ENCODE data around the gene ATP2B3.

Gene ATP2B3

DNA sequence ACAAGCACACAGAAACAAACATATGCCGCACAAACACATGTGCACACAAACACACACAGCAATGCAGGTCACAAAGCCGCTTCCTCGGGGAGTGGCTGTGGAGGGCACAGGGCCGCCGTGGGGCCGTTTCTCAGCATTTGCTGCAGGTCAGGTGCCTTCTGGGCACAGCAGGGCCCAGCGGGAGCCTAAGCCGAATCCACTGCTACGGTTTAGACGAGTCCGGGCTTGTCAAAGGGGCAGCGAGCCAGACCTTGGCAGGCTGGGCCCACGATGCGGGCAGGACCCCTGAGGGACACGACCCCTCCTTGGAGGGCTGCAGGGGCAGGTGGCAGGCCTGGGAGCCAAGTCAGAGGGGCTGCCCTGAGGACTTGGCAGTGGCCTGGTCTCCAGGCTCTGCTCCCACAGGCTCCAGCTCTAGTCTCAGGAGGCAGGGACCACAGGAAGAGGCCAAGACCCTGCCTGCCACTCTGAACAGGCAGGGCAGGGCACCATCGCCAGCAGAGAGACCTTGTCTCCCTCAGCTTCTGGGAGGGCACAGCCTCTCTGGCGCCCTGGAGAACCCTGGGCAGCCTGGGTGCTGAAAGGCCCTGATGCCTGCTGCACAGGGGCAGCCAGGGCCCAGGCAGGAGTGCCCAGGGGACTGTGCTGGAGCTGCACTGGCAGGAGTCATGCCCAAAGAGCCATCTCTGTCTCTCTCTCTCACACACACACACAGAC, 5.5 kb upstream of the ATP2B3 start:
- no peak for DNase-seq

DNA sequence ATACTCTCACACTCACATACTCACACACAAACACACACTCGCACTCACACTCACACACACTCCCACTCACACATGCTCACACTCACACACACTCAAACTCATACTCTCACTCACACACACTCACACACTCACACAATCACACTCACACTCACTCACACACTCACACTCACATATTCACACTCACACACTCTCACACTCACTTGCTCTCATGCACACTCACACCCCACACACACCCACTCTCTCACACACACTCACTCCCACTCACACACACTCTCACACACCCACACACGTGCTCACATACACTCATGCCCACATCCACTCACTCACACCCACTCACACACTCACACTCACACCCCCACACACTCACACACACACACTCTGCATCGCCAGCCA, 4.9 kb upstream of the ATP2B3 start:
- no peak for DNase-seq

DNA sequence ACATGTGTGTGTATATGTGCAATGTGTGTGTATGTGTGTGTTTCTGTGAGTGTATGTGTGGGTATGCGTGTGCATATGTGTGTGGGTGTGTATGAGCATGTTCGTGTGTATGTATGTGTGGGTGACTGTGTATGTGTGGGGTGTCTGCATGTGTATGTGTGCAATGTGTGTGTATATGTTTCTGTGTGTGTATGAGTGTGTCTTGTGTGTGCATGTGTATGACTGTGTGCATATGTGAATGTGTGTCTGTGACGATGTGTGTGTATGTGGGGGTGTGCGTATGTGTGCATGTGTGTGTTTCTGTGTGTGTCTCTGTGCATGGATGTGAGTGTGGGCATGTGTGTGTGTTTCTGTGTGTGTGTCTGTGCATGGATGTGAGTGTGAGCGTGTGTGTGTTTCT, 4.2 kb upstream of the ATP2B3 start:
- no peak for DNase-seq

DNA sequence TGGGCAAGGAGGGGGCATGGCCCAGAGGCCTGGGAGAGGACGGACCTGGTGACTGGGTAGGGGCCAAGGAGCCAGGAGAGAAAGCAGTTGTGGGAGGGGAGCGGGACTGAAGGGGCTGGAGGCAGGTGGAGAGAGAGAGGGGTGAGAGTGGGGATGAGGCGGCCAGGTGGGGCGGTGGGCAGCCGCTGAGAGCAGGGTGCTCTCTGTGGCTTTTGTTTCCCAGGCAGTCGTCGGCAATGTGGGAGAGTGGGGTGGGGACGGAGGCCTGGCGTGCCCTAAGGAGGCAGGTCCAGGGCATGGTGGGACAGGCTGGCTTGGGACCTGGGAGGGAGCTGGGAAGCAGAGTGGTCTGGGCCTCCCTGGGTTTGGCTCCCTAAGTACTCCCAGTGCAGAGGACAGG, 3.2 kb upstream of the ATP2B3 start:
- DNase-seq = no peak

DNA sequence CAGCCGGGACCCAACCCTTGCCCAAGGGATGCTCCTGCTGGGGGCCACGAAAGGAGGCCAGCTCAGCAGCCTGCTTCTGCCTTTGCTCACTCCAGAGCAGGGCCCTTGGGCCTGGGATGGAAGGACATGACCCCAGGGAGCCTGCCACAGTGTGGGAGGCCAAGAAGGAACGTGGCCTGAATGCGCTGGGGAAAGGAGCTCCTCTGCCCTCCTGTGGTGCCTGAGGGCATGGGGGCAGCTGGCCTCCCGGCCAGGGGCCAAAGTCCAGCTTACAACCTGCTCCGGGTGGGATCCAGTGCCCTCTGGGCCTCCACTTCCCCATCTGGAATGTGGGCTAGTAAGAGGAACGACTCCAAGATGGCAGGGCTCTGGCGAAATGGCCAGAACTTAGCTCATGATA, 2.0 kb upstream of the ATP2B3 start:
- DNase-seq = no peak

DNA sequence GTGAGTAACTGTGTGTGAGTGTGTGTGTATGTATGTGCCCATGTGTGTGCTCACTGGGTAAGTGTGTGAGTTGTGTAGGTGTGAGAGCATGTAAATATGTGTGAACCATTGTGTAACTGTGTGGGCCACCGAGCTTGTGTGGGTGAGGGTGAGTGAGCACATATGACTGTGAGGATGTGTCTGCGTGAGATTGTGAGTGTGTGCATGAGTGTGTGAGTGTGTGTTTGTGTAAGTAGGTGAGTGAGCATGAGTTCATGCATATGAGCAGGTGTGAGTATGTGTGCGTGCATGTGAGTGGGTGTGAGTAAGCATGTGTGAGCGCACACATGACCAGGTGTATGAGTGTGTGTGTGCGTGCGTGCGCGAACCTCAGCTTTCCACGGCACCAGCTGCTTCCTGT, 1.4 kb upstream of the ATP2B3 start:
- DNase-seq = no peak

DNA sequence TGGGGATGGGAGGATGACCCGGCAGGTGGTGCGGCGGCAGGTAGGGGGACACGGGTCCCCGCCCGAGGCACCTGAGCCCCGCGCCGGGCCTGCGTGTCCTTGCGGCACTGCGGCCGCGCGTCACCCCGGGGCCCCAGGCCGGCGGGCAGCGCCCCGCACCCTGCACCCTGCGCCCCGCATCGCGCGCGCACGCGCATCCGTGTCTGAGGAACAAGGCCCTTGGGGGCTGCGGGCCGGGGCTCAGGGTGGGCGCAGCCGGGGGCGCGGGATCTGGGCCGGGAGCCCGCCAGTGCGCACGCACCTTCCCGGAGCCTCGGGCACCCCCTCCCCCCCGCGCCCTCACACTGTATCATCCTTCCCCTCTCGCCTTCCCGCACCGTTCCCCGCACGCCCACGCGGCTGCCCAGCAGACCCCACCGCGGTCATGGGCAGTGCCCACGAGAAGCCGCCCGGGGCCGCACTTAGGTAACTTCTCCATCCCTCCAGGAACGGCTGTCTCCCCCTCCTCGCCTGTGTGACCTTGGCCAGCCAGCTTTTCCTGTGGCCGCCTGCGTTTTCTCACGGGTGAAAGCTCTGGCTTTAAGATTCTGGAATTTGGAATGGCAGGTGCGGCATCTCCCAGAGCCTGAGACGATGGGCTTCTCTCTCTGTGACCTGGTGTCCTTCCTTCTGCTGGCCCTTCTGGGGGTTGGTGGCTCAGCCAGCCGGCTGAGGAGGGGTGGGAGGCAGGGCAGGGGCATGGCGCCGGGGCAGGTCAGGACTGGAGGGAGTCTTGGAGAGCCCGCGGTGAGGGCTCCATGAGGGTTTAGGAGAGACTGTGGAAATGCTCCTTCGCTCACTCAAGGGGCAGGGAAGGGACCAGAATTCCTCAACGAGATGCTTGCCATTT, 748 bp downstream of the ATP2B3 start:
- DNase-seq = no peak

DNA sequence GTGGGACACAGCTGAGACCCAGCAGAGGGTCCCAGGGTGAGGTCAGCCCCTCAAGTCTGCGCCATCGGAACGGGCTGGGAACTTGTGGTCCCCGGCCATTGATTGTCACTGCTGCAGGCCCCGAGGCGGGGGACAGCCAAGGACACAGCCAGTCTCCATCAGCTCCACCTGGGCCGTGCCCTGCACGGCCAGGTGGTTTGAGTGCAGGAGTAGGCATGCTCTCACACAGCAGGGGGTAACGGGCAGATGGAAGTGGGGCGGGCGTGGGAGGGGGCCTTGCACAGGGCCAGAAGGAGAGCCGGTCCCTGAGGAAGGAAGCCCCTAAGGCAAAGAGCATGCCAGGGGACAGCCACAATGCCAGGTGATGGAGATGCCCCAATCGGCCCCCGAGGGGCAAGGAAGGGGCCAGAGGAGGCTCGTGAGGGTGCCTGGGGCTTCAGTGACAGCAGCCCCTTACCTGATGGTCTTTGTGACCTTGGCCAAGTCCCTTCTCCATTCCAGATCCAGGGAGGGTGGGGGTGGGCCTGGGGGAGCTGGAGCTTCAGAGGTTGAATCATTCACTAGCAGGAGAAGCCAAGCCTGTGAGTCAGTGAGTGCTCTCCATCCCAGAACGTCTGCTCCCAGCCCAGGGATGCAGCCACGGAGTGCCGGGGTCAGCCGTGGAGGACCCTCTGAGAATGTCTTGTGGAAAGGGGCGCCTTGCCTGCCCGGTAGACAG, 2.3 kb downstream of the ATP2B3 start:
- DNase-seq = no peak

DNA sequence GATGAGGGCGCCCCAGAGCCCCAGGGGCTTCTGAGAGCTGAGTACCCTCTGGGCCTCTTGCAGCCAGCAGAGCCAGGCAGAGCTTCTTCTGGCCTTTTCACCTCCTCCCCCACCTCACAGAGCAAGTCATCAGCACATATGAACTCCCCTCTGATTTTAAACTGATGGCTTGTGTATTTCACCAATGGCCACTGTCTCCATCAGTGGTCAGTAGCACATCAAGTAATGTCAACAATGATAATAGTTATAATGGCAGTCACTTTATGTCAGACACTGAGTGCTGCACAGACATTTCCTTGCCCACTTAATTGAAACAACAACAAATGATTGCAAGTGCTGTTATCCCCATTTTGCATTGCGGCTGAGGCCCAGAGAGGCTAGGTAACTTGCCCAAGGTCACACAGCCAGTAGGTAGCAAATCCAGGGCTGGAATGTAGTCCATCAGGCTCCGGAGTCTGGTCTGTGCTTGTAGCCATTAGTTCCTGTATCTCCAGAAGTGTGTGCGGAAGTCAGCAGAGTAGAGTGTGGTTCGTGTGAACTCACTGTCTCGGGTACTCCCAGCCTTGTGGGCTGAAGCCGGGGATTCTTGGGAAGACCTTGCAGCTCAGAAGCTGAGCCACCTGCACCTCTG, 3.0 kb downstream of the ATP2B3 start:
- DNase-seq = no peak

DNA sequence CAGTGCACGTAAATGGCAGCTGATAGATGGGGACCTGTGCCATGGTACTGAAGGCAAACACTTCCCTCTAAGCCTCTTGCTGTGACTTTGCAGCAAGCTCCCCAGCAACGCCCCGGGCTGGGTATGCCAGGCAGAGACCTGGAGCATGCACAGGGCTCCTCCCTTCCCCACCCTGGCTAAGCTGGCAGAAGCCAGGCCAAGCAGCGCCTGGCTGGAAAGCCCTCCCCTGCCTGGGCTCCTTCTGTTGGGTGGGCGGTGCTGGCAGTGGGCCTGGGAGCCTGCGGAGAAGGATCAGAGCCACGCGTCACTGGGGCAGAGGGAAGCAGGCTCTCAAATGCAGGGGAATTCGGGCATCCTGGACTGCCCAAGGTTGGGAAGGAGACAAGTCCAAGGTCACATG, 3.6 kb downstream of the ATP2B3 start:
- no peak for DNase-seq

DNA sequence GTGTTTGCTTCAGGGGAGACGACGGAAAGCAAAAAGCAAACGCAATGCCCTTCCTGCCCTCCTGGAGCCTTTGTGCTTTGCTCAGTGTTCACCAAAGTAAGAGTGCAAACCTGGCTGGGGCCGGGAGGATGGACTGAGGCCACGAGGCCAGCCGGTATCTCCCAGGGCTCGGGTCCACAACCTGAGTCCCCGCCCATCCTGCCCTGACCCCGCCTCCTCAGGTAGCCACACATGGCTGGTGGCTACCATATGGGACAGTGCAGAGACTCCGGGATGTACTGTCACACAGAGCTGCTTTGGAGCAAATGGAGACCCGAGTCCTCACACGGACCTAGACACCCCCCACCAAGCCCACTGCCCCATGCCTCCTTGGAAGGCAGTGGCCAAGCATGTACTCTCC, 4.8 kb downstream of the ATP2B3 start:
- DNase-seq = no peak

DNA sequence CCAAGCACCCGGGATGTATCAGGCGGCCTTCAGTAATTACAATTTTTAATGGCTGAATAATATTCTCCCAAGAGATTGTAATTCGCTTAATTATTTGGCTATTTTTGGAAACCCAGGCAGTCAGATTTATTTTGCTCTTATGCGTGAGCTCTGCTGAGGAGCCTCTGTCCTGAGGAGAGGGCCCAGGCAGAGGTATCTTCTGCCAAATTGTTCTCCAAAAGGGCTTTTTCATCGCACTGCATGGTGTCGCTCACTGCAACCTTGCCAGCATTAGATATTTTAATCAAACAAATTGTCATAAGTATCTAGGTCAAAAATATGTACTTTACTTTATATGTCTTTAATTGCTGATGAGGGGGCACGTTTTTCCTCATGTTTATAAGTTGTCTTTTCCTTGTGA, 5.8 kb downstream of the ATP2B3 start:
- no peak for DNase-seq

DNA sequence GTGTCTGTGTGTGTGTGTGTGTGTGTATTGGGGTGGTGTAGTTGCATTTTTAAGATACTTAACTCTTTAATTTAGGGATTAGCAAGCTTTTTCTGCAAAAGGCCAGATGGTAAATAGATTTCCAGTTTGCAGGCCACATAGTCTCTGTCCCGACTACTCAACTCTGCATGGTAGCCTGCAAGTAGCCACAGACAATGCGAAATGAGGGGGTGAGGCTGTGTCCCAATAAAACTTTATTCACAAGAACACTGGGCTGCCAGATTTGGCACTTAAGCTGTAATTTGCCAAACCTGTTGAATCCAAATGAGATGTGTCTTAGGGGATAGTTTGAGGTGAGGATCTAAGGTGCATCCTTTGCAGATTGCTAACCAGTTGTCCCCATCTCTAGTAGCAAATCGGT, 6.8 kb downstream of the ATP2B3 start:
- no peak for DNase-seq

DNA sequence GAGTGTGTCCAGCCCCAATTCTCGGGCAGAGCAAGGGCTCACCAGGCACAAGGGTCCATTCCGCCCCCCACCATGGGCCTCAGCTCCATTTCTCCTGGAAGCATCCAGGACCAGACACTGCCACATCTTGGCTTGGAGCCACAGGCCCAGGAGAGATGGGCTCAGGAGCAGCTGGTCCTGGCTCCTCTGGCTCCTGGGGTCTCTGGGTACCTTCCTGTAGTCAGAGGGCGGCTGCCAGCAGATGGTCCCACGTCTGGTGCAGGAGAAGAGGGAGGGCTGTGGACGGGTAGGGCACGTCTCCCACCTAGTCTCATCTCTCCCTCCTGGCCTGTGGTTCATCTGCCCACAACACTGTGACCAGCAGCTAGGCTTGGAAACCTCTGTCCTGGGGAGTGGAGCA, 8.0 kb downstream of the ATP2B3 start:
- no peak for DNase-seq

DNA sequence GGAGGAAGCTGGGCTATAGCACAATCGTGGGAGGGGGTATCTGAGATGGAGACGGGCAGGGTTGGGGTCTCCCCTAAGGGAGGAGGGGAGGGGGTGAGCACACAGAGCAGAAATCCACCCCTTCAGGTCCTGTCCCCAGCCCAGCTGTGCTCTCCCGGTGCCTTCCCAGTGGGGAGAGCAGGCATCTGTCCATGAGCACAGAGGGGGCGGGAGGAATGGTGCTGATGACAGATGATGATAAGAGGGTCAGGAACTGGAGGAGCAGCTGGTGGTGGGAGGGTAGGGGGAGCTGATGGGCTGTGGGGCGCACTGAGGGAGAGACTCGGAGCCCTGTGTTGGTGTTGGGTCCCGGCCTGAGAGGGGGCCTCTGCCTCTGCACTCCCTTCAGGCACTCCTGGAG, 8.6 kb downstream of the ATP2B3 start:
- no peak for DNase-seq

DNA sequence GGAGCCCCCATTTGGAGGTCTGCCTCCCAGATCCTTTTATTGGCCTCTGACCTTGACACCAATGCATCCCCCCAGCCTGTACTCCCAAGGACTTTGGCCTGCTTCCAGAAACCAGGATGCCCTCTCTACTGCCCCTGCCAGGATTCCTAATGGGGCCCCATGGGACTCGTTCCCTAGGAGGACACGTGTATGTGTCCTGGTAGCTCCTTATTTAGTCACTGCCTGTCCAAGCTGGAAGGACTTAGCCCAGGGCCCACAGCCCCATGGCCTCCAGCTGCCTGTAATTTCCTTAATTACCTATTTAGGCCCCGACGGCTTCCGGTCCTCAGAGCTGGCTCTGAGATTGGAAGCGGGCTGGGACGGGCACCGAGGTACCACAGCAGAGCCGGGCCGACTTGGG, 9.4 kb downstream of the ATP2B3 start:
- DNase-seq = no peak

DNA sequence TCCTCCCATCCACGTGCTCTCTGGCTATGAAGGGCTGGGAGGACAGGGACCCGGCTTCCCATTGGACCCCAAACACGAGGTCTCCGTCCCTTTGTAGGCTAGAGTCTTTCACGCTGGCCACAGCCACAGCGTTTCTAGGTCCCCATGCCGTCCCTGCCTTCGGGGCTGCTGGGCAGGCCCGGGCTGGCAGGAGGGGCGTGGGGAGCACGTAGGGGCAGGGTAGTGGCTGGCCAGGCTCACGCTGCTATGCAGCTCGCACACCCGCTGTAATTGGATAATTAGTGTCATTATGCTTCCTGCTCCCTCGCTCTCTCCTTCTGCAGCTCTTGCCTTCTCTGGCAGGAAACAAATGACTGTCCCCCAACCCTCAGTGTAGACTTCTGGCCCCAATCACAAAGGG, 9.8 kb downstream of the ATP2B3 start:
- peak; percentile 60 for DNase-seq

DNA sequence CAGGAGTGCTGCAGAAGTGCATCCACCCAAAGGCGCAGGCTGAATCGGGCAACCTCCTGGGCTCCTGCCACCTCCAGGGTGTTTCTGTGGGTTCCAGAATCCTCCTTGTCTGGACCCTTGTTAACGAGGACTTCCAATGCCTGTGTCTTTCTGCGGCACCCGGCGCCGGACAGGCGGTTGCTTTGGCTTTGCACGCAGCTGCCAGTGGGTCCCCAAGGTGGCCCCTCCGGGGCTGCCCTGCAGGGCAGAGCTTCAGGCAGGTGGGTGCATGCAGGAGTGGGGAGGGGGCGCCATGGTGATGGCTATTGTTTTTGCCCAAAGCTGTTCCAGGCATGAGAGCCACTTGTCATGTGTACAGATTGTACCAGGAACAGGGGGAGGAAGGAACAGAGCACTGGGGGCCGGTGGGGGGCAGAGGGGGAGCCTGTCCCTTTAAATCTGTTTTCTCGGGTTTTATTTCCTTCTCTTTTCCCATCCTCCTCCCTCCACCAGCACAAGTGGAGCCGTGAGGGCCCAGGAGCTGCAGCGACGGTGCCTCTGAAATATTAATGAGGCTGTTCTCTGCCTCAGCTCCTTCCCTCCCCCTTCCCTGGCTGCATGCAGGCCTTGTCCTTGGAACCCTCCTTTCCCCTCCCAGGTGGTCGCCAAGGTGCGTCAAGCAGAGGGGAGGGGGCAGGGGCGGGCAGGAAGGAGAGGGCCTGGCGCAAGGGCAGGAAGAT, 13.1 kb downstream of the ATP2B3 start:
- DNase-seq = no peak

DNA sequence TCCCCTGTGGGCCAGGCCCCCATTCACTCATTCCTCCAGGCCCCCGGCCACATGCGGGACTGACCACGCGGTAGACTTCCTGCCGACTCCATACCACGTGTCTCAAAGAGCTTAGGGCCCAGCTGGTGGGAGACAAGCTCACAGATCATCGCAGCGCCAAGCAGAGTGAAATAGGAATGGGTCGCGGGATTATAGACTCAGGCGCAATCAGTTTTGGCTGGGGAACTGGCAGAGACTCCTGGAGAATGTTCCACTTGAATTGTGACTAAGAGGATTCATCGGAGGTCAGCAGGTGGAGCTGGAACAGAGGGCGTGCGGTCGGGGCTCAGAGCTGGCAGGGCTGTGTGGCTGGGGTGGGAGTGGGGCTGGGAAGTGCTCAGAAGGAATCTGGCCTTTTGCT, 15.6 kb downstream of the ATP2B3 start:
- DNase-seq = no peak

DNA sequence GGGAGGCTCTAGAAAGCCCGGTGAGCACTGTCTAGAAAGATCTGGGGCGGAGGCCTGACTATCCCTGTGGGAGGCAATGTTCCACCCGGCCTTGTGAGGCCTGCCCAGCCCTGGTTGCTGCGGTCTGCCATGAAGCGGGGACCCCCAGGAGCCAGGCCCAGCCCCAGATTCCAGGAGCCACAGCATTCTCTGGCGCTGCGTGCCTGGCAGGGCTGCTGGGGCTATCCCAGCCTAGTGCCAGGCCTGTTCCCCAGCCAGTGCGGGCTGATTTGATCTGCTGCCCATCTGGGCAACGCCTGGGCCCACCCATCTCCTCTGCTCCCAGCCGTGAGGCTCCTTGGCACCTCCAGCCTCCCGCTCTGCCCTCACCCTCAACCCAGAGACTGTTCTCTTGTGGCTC, 19.6 kb downstream of the ATP2B3 start:
- no peak for DNase-seq

DNA sequence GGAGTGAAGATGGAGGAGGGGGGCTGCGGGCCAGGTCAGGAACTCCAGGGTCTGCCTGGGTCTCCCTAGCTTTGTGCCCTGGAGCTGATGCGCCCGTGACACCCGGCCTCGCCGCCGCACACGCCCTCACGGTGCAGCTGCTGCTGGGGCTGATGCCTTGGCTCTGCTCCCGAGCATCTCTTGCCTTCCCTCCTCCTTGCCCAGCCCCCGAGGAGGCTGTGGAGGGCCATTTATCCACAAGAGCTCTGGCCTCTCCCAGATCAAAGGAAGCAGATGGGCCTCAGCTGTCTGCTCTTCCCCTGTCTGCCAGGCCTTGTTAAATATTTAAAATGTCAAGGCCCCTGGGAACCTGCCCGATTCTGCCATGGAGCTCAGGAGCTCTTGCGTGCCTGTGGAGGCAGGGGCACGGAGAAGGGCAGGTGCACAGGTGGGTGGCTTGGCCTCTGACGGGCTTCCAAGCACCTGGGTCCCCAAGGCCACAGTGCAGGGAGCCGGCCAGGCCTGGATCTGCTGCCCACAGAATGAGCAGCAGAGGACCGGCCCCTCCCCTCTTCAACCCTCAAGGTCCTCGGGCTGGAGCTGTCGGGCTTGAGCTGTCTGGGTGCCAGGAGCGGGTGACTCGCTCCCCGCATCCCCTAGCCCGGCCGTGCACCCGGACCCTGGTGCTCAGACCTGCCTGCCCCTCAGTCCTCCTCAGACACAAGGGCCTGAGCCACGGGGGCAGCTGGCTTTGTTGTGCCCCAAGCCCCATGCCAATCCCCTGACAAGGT, 20.3 kb downstream of the ATP2B3 start:
- DNase-seq = no peak

DNA sequence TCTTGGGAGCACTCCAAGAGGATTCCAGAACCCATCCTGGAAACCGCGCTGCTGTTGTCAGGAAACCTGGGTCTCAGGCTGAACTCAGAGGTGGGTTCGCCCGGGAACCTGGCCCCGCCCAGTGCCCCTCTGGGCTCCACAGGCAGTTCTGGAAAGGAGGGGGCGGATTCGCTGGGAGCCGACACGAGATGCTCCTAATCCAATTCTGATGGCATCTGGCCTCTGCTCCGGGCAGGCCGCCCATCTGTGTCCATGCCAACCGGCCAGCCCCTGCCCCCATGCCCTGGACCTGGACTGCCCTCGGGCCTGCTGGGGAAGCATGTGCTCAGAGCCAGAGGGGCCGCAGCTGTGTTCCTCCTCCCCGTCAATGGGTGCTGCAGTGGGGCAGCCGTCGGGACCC, 21.0 kb downstream of the ATP2B3 start:
- no peak for DNase-seq

Data from NCI-H748 treated with DMSO at 0.1 percent for 48 hours (cell line).